GM21360 (cell line): ENCODE measurements around the gene TMPRSS9.

ENCODE experiments used
- ATAC-seq: cut with Tn5 transposase; IDR thresholded peaks from one replicate; pipeline ENCODE4 v1.9.1; 2021; ENCODE audit warnings: mild to moderate bottlenecking, moderate library complexity; ENCODE audit not compliant: unreplicated experiment

TMPRSS9 gene

GRCh38 chr19:2358548-2359173, 1.4 kb upstream of the TMPRSS9 start:
- no peak for ATAC-seq

- ATAC-seq, result no peak
These were observed 768 bp downstream of the TMPRSS9 start for GRCh38 chr19:2360833-2361232.

- ATAC-seq, result no peak
These were observed 1.4 kb downstream of the TMPRSS9 start for GRCh38 chr19:2361246-2362045.

- ATAC-seq, result no peak
These were observed 2.2 kb downstream of the TMPRSS9 start for GRCh38 chr19:2362046-2362969.

GRCh38 chr19:2362970-2363300, 2.9 kb downstream of the TMPRSS9 start:
- ATAC-seq, result no peak

- ATAC-seq, result no peak
These were observed 3.4 kb downstream of the TMPRSS9 start for GRCh38 chr19:2363419-2363818.

- no peak for ATAC-seq
These were observed 5.3 kb downstream of the TMPRSS9 start for GRCh38 chr19:2365201-2365970.

GRCh38 chr19:2371656-2372055, 11.6 kb downstream of the TMPRSS9 start:
- ATAC-seq, result no peak

- no peak for ATAC-seq
These were observed 12.1 kb downstream of the TMPRSS9 start for GRCh38 chr19:2372076-2372612.

- ATAC-seq, result no peak
These were observed 14.7 kb downstream of the TMPRSS9 start for GRCh38 chr19:2374808-2375207.

GRCh38 chr19:2375353-2376121, 15.5 kb downstream of the TMPRSS9 start:
- no peak for ATAC-seq

GRCh38 chr19:2376784-2377519, 16.9 kb downstream of the TMPRSS9 start:
- no peak for ATAC-seq

GRCh38 chr19:2380567-2380966, 20.5 kb downstream of the TMPRSS9 start:
- ATAC-seq, result no peak

- ATAC-seq, result no peak
These were observed 21.2 kb downstream of the TMPRSS9 start for GRCh38 chr19:2381148-2381820.

- no peak for ATAC-seq
These were observed 22.6 kb downstream of the TMPRSS9 start for GRCh38 chr19:2382530-2383222.

GRCh38 chr19:2385053-2385721, 25.1 kb downstream of the TMPRSS9 start:
- no peak for ATAC-seq
